Hematopoietic multipotent progenitor cell treated with erythropoietin and hydrocortisone succinate and interleukin-3 and kit ligand, for 15 days (in vitro differentiated cells): ENCODE results near the gene TSC22D1.

Experiments used
- DNase-seq: peaks from one replicate; pipeline ENCODE4 v3.0.0-alpha.2; 2015; ENCODE audit warnings: low spot score

TSC22D1 gene

GRCh38 chr13:44382635-44383145, 193.4 kb downstream of the TSC22D1 start:
- DNase-seq = peak; percentile 89
